ENCODE results near the gene NAGS. TPM values are rescaled to one million over a fixed set of nuclear protein-coding genes. Genes with fewer than 3 reads are reported as not detected.
"Not testable (repeated sequence)": the region's sequence is repeated elsewhere in the genome, so short reads cannot be mapped to it uniquely, and the experiment has no call there.

The NAGS gene
- total RNA-seq, 1 donor from 2014 or later: 0.89 TPM

GRCh38 chr17:44045486-44045885 is 41.1 kb downstream of the NAGS start:
- no peak for TF ChIP-seq CTCF (IDR thresholded peaks at IDR 0.05; ENCODE audit: unreplicated experiment)
- H3K27me3 Mint-ChIP-seq: no peaks in the 10 kb centered on the region
- no peak overlapping the region for H3K27ac Mint-ChIP-seq
- H3K4me3 Mint-ChIP-seq (ENCODE audit: low read depth): no peak overlapping the region
- no peaks in the 10 kb centered on the region for H3K9me3 Mint-ChIP-seq (ENCODE audit: low read depth)
- H3K4me1 Mint-ChIP-seq (ENCODE audit: low read depth): peaks cover 4% of the 10 kb centered on the region
- no peak for DNase-seq (ENCODE audit: low spot score, unreplicated experiment)
- H3K36me3 Mint-ChIP-seq (ENCODE audit: insufficient read depth): peaks cover 7% of the 10 kb centered on the region

- H3K9me3 Mint-ChIP-seq (ENCODE audit: low read depth); H3K36me3 Mint-ChIP-seq (ENCODE audit: insufficient read depth); DNase-seq (ENCODE audit: low spot score, unreplicated experiment); H3K4me3 Mint-ChIP-seq (ENCODE audit: low read depth); H3K27me3 Mint-ChIP-seq; H3K27ac Mint-ChIP-seq; H3K4me1 Mint-ChIP-seq (ENCODE audit: low read depth): not testable (repeated sequence)
Measured at GRCh38 chr17:44046893-44047292, 42.5 kb downstream of the NAGS start.

GRCh38 chr17:44049294-44050060 is 45.1 kb downstream of the NAGS start:
- Mint-ChIP-seq H3K4me1 (ENCODE audit: low read depth) (no peaks in the 10 kb centered on the region), H3K9me3 (ENCODE audit: low read depth) (no peaks in the 10 kb centered on the region), H3K27me3 (no peaks in the 10 kb centered on the region), H3K36me3 (ENCODE audit: insufficient read depth) (peaks cover 11% of the 10 kb centered on the region), H3K4me3 (ENCODE audit: low read depth) (no peak overlapping the region), H3K27ac (no peak overlapping the region)
- no peak for DNase-seq (ENCODE audit: low spot score, unreplicated experiment)
- no peak for TF ChIP-seq CTCF (IDR thresholded peaks at IDR 0.05; ENCODE audit: unreplicated experiment)

GRCh38 chr17:44053125-44053872 is 48.9 kb downstream of the NAGS start:
- peak overlapping the region; percentile 76 for H3K27ac Mint-ChIP-seq
- H3K36me3 Mint-ChIP-seq (ENCODE audit: insufficient read depth): peaks cover 10% of the 10 kb centered on the region
- no peak for TF ChIP-seq CTCF (IDR thresholded peaks at IDR 0.05; ENCODE audit: unreplicated experiment)
- H3K4me1 Mint-ChIP-seq (ENCODE audit: low read depth): no peaks in the 10 kb centered on the region
- H3K27me3 Mint-ChIP-seq: no peaks in the 10 kb centered on the region
- no peaks in the 10 kb centered on the region for H3K9me3 Mint-ChIP-seq (ENCODE audit: low read depth)
- DNase-seq (ENCODE audit: low spot score, unreplicated experiment): no peak
- no peak overlapping the region for H3K4me3 Mint-ChIP-seq (ENCODE audit: low read depth)

Other genes with a start within 250 kb of the NAGS start
- gene SOST, start 245.8 kb upstream of the NAGS start, total RNA-seq: 0.42 and 0.43 TPM in 2 replicates
- 58.0 and 58.3 TPM in 2 replicates for gene DUSP3, start 225.6 kb upstream of the NAGS start, total RNA-seq
- 0.07 TPM in 1 of 2 replicates, not detected in the other for gene CFAP97D1, start 224.2 kb upstream of the NAGS start, total RNA-seq
- gene MPP3, start 171.5 kb upstream of the NAGS start, total RNA-seq: 12.6 and 13.2 TPM in 2 replicates
- not detected in 2 replicates for gene CD300LG, start 157.4 kb upstream of the NAGS start, total RNA-seq
- gene MPP2, start 97.1 kb upstream of the NAGS start, total RNA-seq: 5.4 and 6.4 TPM in 2 replicates
- 0.78 TPM in 1 of 2 replicates, not detected in the other for gene PPY, start 62.1 kb upstream of the NAGS start, total RNA-seq
- gene PYY, start 50.7 kb upstream of the NAGS start, total RNA-seq: 0.84 and 1.1 TPM in 2 replicates
- gene TMEM101, start 10.3 kb downstream of the NAGS start, total RNA-seq: 27.5 and 28.9 TPM in 2 replicates
- gene LSM12, start 62.0 kb downstream of the NAGS start, total RNA-seq: 54.1 and 55.4 TPM in 2 replicates
- 57.3 and 58.7 TPM in 2 replicates for gene G6PC3, start 66.1 kb downstream of the NAGS start, total RNA-seq
- 39.0 and 41.3 TPM in 2 replicates for gene HDAC5, start 119.0 kb downstream of the NAGS start, total RNA-seq
- gene HROB, start 137.3 kb downstream of the NAGS start, total RNA-seq: 10.1 and 12.8 TPM in 2 replicates
- gene ASB16, start 166.1 kb downstream of the NAGS start, total RNA-seq: 0.49 and 0.89 TPM in 2 replicates
- 48.5 and 50.3 TPM in 2 replicates for gene TMUB2, start 182.3 kb downstream of the NAGS start, total RNA-seq
- gene ATXN7L3, start 195.3 kb downstream of the NAGS start, total RNA-seq: 117 and 135 TPM in 2 replicates
- gene UBTF, start 215.1 kb downstream of the NAGS start, total RNA-seq: 94.2 and 100 TPM in 2 replicates

Measured in progenitor cell of endocrine pancreas (in vitro differentiated cells).